MM.1S (cell line): Measurements from ENCODE around the gene ASB5.

ENCODE experiments used
- DNase-seq: peaks from one replicate; pipeline ENCODE4 v3.0.0-alpha.2; 2015
- H2AFZ ChIP-seq: fragments of 300-600 bp; sonication (generic); 2 replicates; pipeline ENCODE4 v1.6.0; 2016; ENCODE audit warnings: antibody characterized with exemption, low read length
- H3F3A ChIP-seq: fragments of 300-600 bp; sonication (generic); 2 replicates; pipeline ENCODE4 v1.6.1; 2016; ENCODE audit warnings: mild to moderate bottlenecking, antibody characterized with exemption, low read length, moderate library complexity, mixed read lengths; ENCODE audit not compliant: insufficient read depth
- H3K27ac ChIP-seq: fragments of 300-600 bp; sonication (generic); 2 replicates; pipeline ENCODE4 v1.5.1; 2016; ENCODE audit warnings: mild to moderate bottlenecking, low read length
- H3K27me3 ChIP-seq: fragments of 300-600 bp; sonication (generic); replicated peaks from 2 replicates; pipeline ENCODE4 v1.6.0; 2016; ENCODE audit warnings: low read length; ENCODE audit not compliant: insufficient read depth
- H3K36me3 ChIP-seq: fragments of 300-600 bp; sonication (generic); replicated peaks from 2 replicates; pipeline ENCODE4 v1.6.1; 2016; ENCODE audit warnings: mild to moderate bottlenecking, low read length, mixed read lengths; ENCODE audit not compliant: insufficient read depth
- H3K4me1 ChIP-seq: fragments of 300-600 bp; sonication (generic); 2 replicates; pipeline ENCODE4 v1.6.1; 2016; ENCODE audit warnings: low read length, mixed read lengths
- H3K4me2 ChIP-seq: fragments of 300-600 bp; sonication (generic); 2 replicates; pipeline ENCODE4 v1.6.0; 2016; ENCODE audit warnings: low read depth, low read length
- H3K4me3 ChIP-seq: fragments of 300-600 bp; sonication (generic); 2 replicates; pipeline ENCODE4 v1.5.1; 2016; ENCODE audit warnings: low read length, mixed read lengths
- H3K79me2 ChIP-seq: fragments of 300-600 bp; sonication (generic); 2 replicates; pipeline ENCODE4 v1.6.1; 2016; ENCODE audit warnings: mixed run types, low read length, mixed read lengths
- H3K9ac ChIP-seq: fragments of 300-600 bp; sonication (generic); 2 replicates; pipeline ENCODE4 v1.6.1; 2016; ENCODE audit warnings: low read length, mixed read lengths
- H3K9me2 ChIP-seq: fragments of 300-600 bp; sonication (generic); replicated peaks from 2 replicates; pipeline ENCODE4 v1.6.1; 2016; ENCODE audit warnings: mild to moderate bottlenecking, low read length, mixed read lengths; ENCODE audit not compliant: insufficient read depth
- H3K9me3 ChIP-seq: fragments of 300-600 bp; sonication (generic); replicated peaks from 2 replicates; pipeline ENCODE4 v1.6.1; 2016; ENCODE audit warnings: mild to moderate bottlenecking, low read length, mixed read lengths; ENCODE audit not compliant: insufficient read depth
- H4K20me1 ChIP-seq: fragments of 300-600 bp; sonication (generic); 2 replicates; pipeline ENCODE4 v1.6.1; 2016; ENCODE audit warnings: mild to moderate bottlenecking, low read length, moderate library complexity, mixed read lengths; ENCODE audit not compliant: insufficient read depth
- EZH2 ChIP-seq: fragments of 300-600 bp; sonication (generic); optimal IDR thresholded peaks from 2 replicates; pipeline ENCODE3; 2017; ENCODE audit warnings: low read depth, mild to moderate bottlenecking, antibody characterized with exemption, low read length, mixed read lengths
- EZH2phosphoT487 ChIP-seq: fragments of 300-600 bp; sonication (generic); IDR thresholded peaks from 2 replicates; pipeline ENCODE4 v1.6.1; 2018; ENCODE audit warnings: antibody characterized with exemption, low read length
- TF ChIP-seq, protein P1 (sequence below): fragments of 300-600 bp; sonication (generic); IDR thresholded peaks from 2 replicates; pipeline ENCODE4 v1.5.1; 2016; ENCODE audit warnings: antibody characterized with exemption, low read length, mixed read lengths

Gene ASB5, protein sequence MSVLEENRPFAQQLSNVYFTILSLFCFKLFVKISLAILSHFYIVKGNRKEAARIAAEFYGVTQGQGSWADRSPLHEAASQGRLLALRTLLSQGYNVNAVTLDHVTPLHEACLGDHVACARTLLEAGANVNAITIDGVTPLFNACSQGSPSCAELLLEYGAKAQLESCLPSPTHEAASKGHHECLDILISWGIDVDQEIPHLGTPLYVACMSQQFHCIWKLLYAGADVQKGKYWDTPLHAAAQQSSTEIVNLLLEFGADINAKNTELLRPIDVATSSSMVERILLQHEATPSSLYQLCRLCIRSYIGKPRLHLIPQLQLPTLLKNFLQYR

DNA sequence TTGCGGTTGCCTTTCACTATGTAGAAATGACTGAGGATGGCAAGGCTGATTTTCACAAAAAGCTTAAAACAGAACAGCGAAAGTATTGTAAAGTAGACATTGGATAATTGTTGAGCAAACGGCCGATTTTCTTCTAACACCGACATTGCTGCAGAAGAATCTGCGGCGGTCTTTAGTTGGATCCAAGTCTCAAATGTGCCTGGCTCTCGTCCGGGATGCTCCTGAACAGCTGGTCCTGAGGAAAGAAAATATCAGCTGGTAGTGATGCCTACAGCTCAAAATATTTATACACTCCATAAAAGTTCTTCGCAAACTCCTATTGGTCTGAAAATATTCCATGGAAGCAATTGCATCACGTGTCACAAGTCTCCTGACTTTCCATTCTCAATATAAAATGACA is at the start of gene ASB5:
Gene ASB5, minus strand, starts transcription at position 260 of the 400 bp plus-strand sequence. Its CDS starts 114 bp downstream, at position 146.
- Histone ChIP-seq H3K79me2 (no peaks in the 10 kb centered on the region), H4K20me1 (no peaks in the 10 kb centered on the region), H3K27me3 (no peaks in the 10 kb centered on the region), H3F3A (no peaks in the 10 kb centered on the region), H3K9me3 (no peaks in the 10 kb centered on the region), H3K9me2 (no peaks in the 10 kb centered on the region), H3K4me1 (no peaks in the 10 kb centered on the region), H3K9ac (no peak within 1 kb of the TSS), H3K4me3 (no peak within 1 kb of the TSS), H2AFZ (no peak within 1 kb of the TSS), H3K36me3 (no peaks in the 10 kb centered on the region), H3K4me2 (no peak within 1 kb of the TSS), H3K27ac (no peak within 1 kb of the TSS)
- TF ChIP-seq, protein P1, sequence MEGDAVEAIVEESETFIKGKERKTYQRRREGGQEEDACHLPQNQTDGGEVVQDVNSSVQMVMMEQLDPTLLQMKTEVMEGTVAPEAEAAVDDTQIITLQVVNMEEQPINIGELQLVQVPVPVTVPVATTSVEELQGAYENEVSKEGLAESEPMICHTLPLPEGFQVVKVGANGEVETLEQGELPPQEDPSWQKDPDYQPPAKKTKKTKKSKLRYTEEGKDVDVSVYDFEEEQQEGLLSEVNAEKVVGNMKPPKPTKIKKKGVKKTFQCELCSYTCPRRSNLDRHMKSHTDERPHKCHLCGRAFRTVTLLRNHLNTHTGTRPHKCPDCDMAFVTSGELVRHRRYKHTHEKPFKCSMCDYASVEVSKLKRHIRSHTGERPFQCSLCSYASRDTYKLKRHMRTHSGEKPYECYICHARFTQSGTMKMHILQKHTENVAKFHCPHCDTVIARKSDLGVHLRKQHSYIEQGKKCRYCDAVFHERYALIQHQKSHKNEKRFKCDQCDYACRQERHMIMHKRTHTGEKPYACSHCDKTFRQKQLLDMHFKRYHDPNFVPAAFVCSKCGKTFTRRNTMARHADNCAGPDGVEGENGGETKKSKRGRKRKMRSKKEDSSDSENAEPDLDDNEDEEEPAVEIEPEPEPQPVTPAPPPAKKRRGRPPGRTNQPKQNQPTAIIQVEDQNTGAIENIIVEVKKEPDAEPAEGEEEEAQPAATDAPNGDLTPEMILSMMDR: no peak
- TF ChIP-seq EZH2: no peak
- TF ChIP-seq EZH2phosphoT487: no peak
- DNase-seq: no peak

- no peaks in the 10 kb centered on the region for H3K9me3 ChIP-seq
- H3K36me3 ChIP-seq: no peaks in the 10 kb centered on the region
- no peaks in the 10 kb centered on the region for H3K79me2 ChIP-seq
- peaks cover 14% of the 10 kb centered on the region for H3F3A ChIP-seq
- H3K4me3 ChIP-seq: no peak overlapping the region
- no peaks in the 10 kb centered on the region for H4K20me1 ChIP-seq
- no peak overlapping the region for H2AFZ ChIP-seq
- DNase-seq: no peak
- H3K27ac ChIP-seq: no peak overlapping the region
- peaks cover 20% of the 10 kb centered on the region for H3K4me1 ChIP-seq
- TF ChIP-seq, protein P1: no peak
- TF ChIP-seq EZH2phosphoT487 (no peak), EZH2 (no peak)
- no peak overlapping the region for H3K4me2 ChIP-seq
- no peak overlapping the region for H3K9ac ChIP-seq
- no peaks in the 10 kb centered on the region for H3K9me2 ChIP-seq
- H3K27me3 ChIP-seq: no peaks in the 10 kb centered on the region
These were observed 44.7 kb upstream of the ASB5 start for GRCh38 chr4:176313596-176314336.

- Histone ChIP-seq H3K9ac (peak overlapping the region; percentile 20; the same call in 1 of the 2 replicates), H3K27me3 (no peaks in the 10 kb centered on the region), H4K20me1 (no peaks in the 10 kb centered on the region), H3F3A (peaks cover 24% of the 10 kb centered on the region), H3K9me3 (no peaks in the 10 kb centered on the region), H2AFZ (no peak overlapping the region), H3K4me3 (no peak overlapping the region), H3K4me1 (peaks cover 32% of the 10 kb centered on the region), H3K79me2 (no peaks in the 10 kb centered on the region), H3K27ac (peak overlapping the region; percentile 94), H3K9me2 (no peaks in the 10 kb centered on the region), H3K36me3 (no peaks in the 10 kb centered on the region), H3K4me2 (peak overlapping the region; percentile 81; the same call in 1 of the 2 replicates)
- TF ChIP-seq EZH2: no peak
- no peak for TF ChIP-seq EZH2phosphoT487
- TF ChIP-seq, protein P1: no peak
- no peak for DNase-seq
These were observed 40.8 kb upstream of the ASB5 start for GRCh38 chr4:176309772-176310171.
